ENCODE results near the gene HTRA1. TPM values are rescaled to one million over a fixed set of nuclear protein-coding genes. Genes with fewer than 3 reads are reported as not detected.

HTRA1 gene
- total RNA-seq, 1 experiment from 2014 or later, result 1,894 TPM

- no peak for DNase-seq (ENCODE audit: low read depth)
These were observed 53.7 kb downstream of the HTRA1 start for GRCh38 chr10:122515022-122515424.

DNA sequence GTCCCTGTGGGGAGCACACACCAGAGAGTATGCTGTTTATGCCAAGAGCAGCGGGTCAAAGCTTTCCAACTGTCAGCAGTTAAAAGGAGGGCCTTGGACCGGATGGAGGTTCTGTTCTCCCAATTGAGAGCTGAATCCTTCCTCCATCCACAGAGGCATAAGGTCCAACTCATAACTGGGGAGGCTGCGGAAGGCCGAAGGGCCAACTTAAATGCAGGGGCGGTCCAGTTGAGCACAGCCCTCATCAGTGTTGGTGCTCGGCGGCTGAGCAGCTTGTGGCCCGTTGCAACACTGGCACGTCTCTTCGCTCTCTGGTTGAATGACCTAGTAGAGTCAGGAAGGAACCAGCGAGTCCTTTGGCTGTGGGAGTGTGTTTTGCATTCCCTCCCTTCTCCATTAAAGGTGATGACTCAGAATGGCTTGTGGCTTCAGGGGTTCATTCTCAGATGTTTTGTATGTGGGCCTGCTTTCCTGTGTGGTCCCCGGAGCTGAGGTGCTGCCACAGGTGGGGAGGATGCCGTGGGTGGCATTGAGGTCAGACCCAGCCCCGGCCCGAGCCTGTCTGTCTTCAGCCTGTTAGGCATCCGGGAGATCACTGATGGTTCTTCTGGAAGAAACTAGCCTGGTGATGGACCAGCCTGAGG lies 54.4 kb downstream of the HTRA1 start:
- peak; percentile 76 for DNase-seq (ENCODE audit: low read depth)

DNA sequence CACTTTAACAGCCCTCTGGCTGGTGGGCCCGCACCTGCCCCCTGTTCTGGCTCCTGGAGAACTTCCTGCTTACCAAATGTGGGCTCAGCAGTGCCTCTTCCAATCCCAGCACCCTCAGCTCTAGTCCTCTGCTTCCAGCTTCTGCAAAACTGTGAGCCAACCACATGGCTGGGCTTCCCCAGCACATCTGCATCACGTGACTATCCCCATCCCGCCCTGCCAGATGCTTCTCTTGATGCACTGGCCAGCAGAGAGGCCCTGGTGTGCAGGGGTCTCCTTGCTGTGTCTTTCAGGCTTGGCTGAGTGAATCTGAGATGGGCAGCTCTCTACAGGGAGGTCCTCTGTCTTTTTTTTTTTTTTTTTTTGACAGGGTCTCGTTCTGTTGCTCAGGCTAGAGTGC lies 55.4 kb downstream of the HTRA1 start:
- DNase-seq (ENCODE audit: low read depth), result no peak

GRCh38 chr10:122519144-122519543 lies 57.8 kb downstream of the HTRA1 start:
- no peak for DNase-seq (ENCODE audit: low read depth)

DNA sequence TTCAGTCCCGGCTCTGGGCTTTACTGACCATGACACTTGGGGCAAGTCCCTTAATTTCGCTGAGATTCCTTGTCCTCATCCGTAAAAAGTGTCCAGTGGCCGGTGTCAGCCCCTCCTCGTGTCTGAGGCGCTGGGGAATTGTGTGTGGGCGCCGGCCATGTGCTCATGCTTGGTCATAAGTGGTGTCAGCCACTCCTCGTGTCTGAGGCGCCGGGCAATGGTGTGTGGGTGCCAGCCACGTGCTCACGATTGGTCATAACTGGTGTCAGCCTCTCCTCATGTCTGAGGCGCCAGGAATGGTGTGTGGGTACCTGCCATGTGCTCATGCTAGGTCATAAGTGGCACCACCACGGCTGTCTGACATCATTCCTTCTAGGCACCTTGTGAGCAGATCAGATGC lies 58.5 kb downstream of the HTRA1 start:
- DNase-seq (ENCODE audit: low read depth), result no peak

DNA sequence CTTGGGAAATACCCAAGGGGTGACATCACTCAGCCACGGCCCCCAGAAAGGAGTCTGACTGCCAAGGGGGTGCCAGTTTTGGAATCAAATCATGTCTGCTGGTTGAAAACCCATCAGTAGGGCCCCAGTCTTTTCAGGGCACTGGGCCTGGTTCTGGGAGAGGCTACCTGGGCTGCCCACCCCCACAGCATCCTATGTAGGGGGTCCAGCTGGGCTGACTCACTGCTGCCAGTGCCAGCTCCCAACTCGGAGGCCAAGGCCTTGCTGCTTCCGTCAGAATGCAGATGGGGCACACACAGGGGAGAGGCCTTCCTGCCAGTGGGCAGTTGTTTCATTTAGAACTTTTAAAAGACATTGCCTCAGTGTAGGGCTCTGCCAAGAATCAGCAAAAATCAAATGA lies 59.7 kb downstream of the HTRA1 start:
- DNase-seq (ENCODE audit: low read depth), result no peak

DNA sequence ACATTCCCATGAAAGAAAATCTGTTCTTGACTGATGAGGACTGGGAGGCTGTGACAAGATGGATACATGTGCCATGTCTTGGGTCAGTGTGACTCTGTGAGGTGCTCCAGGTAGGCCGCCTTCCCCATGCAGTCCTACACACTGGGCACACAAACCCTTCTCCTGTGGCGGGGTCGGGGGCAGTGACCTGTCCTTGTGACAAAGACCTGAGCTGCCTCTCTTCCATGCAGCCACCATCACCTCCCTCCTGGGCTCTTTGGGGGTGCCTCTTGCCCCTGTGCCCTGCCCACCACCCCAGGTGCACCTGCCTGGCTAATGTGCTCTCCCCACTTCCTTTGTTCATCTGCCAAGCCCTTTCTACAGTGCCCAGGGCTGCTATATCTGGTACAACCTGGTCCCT lies 63.5 kb downstream of the HTRA1 start:
- no peak for DNase-seq (ENCODE audit: low read depth)

GRCh38 chr10:122525788-122526187 lies 64.4 kb downstream of the HTRA1 start:
- DNase-seq (ENCODE audit: low read depth), result no peak

GRCh38 chr10:122526892-122527291 lies 65.5 kb downstream of the HTRA1 start:
- no peak for DNase-seq (ENCODE audit: low read depth)

DNA sequence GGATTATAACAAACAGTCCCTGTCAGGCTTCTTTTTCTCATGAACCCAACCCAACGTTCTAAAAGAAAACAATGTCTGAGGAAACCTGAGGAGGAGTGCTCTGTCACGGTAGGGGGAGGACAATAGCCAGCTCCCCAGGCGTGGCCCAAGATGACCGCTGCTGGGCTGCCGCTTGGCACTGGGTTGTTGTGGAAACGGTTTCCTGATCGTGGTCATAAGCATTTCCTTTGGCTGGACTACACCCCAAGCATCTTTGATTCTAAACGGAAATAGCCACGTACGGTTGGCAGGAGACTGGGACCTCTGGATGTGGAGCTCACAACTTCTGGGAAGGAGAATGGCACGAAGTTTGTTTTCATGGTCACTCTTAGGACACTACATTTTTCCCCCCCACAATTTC lies 68.8 kb downstream of the HTRA1 start:
- no peak for DNase-seq (ENCODE audit: low read depth)

DNA sequence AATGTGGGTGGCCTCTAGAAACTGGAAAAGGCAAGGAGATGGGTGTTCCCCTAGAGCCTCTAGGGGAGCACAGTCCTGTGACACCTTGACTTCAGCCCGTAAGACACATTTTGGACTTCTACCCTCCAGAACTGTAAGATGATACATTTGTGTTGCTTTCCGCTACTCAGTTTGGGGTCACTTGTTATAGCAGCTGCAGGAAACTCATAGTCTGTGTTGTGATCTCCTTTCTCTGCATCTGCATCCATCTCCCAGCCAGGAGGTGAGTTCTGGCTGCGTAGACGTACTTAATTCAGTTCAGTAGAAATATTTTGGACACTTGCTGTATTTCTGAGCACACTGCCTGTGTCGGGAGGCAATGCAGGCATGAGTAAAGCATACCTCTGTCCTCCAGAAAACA lies 69.9 kb downstream of the HTRA1 start:
- DNase-seq (ENCODE audit: low read depth), result no peak

GRCh38 chr10:122531939-122532338 lies 70.6 kb downstream of the HTRA1 start:
- DNase-seq (ENCODE audit: low read depth), result no peak

DNA sequence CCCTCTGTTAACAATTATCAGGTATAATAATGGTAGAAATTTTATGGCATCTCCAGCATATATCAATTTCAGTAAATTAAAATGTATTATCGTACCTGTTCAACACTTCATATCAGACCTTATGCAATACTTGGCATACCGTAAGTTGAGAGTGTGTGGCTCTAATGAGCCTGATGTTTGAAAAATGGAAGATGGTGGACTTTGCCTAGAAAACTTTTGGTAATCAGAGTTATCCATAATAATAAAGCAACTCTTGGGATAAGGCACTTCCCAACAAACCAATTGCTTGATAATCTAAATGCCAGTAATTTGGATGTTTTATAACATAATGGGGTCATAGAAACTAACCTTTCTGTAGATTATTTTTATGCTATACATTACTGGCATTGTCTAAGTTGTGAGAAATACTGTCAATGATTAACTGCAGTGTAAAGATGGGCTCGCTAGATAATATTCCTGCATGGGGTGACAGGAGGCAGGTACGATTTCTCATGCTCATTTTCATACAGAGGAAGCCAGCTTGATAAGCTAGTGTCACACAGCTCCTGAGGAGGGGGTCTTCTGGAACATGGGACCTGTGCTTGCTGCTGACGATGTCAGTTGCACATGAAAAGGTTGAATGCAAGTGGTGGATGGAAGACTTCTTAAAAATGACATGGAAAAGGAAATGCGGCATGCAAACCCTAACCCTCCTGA lies 71.4 kb downstream of the HTRA1 start:
- DNase-seq (ENCODE audit: low read depth), result no peak

DNA sequence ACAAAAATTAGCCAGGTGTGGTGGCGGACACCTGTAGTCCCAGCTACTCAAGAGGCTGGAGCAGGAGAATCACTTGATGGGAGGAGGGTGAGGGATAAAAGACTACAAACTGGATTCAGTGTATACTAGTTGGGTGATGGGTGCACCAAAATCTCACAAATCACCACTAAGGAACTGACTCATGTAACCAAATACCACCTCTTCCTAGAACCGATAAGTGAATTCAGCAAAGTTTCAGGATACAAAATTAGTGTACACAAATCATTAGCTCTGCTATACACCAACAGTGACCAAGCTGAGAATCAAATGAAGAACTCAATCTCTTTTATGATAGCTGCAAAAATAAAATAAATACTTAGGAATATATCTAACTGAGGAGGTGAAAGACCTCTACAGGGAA lies 76.2 kb downstream of the HTRA1 start:
- no peak for DNase-seq (ENCODE audit: low read depth)

- DNase-seq (ENCODE audit: low read depth), result no peak
These were observed 80.2 kb downstream of the HTRA1 start for GRCh38 chr10:122541541-122542002.

DNA sequence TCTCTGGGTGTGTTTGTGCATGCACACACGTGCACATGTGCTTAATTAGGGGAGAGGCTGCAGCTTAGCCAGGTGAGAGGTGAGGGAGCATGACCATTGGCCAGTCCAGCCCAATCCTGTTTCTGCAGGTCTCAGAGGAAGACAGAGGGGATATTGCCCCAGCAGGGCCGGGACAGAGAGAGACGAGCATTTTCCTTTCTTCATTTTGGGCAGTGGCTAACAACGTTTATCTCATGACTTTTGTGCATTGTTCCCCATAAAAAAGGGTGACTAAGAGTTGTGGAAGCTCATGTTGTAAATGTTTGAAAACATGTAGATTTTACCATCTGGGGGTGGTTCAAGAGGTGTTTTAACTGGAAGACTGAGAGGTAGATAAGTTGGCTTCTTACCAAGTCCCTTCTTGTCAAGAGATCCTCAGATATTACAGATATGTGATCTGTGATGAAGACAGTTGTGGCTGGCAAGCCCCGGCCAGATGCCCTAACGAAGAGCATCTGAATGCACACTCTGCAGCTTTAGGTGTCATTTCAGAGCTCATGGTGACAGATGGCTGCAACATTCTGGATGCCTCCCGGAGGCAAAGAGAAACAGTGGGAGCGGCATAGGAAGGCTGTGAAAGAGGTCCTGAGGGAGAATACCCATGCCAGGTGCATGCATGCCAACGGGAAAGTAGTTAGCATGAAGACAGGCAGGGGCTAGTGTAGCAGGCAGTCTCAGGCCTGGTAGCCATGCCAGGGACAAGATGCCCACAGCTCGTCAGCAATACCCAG lies 82.5 kb downstream of the HTRA1 start:
- no peak for DNase-seq (ENCODE audit: low read depth)

GRCh38 chr10:122544493-122544892 lies 83.1 kb downstream of the HTRA1 start:
- no peak for DNase-seq (ENCODE audit: low read depth)

DNA sequence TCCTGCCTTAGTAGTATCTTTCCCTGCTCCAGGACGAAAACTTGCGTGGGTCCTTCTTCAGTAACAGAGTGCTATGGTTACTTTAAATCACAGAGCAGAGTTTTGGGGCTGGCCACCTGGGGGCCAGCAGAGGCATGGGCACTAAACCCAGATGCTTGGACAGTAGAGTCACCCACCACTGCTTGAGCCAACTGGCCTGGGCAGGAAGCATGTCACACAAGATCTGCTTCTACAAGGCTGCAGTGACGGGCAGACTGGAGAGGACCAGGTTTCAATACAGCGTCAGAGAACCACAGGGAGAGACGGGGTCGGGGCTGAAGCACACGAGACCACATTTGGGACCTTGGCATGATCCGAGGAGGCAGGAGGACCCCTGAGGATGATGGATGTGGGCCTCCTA lies 84.9 kb downstream of the HTRA1 start:
- DNase-seq (ENCODE audit: low read depth), result no peak

DNA sequence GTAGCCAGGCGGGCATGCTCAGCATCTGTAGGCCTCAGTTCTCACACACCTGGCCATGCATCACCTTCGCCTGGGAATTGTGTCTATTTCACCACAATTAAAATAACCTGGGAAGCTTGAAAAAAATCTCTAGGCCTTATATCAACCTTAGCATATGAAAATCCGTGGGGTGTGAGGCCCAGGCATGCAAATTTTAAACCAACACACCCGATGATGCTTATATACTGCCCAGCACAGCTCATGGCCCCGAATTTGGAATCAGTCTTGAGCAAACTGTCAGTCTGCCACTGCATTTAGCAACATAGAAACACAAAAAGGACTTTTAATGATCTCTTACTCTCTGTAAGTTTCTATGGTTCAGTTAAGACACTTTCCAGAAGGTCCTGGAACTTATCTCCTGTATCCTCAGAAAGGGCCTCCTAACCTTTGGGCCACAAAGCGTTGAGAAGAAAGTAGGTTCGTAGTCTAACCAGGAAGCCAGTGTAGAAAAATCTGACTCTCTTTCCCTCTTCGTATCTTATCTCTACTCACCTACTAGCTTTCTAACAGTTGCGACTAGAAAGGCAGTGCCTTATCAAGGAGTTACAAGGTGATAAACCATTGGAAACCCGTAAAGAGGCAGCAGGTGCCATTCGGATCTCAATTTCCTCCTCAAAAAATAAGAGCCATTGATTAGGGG lies 87.2 kb downstream of the HTRA1 start:
- no peak for DNase-seq (ENCODE audit: low read depth)

GRCh38 chr10:122549636-122550035 lies 88.3 kb downstream of the HTRA1 start:
- peak; percentile 9 for DNase-seq (ENCODE audit: low read depth)

DNA sequence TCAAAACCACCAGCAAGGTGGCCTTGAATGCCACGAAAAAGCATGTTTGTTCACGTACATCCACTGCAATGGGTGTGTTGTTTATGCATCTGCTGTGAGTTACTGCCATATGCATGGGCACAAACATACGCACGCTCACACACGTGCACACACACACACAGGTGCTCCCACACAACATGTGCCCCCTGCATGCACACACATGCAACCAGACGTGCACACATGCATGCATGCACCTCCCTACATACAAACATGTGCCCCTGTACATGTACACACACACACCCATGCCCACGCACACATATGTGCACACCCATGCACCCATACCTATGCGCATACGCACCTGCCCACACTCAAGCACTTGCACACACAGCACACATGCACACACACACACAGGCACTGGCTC lies 89.1 kb downstream of the HTRA1 start:
- DNase-seq (ENCODE audit: low read depth), result no peak

GRCh38 chr10:122550983-122551382 lies 89.6 kb downstream of the HTRA1 start:
- DNase-seq (ENCODE audit: low read depth), result no peak
